ENCODE data around the gene SVOP.
"Not testable (repeated sequence)": the region's sequence is repeated elsewhere in the genome, so short reads cannot be mapped to it uniquely, and the experiment has no call there.

Gene SVOP

GRCh38 chr12:108881953-108882352 lies 138.9 kb downstream of the SVOP start:
- DNase-seq: no peak

- DNase-seq: no peak
These were observed 141.1 kb downstream of the SVOP start, which contains the start of gene DAO for GRCh38 chr12:108879615-108880254. Gene DAO, plus strand, starts transcription at chr12:108880092. Its CDS starts 4,915 bp downstream, at chr12:108885007.

- DNase-seq: no peak
These were observed 144.3 kb downstream of the SVOP start for GRCh38 chr12:108876550-108876949.

GRCh38 chr12:108875682-108876361 lies 145.0 kb downstream of the SVOP start:
- no peak for DNase-seq

- no peak for DNase-seq
These were observed 145.6 kb downstream of the SVOP start for GRCh38 chr12:108875280-108875679.

GRCh38 chr12:108868781-108869180 lies 152.1 kb downstream of the SVOP start:
- no peak for DNase-seq

GRCh38 chr12:108866083-108866482 lies 154.8 kb downstream of the SVOP start:
- DNase-seq: not testable (repeated sequence)

- DNase-seq: no peak
These were observed 155.7 kb downstream of the SVOP start for GRCh38 chr12:108865169-108865568.

- DNase-seq: no peak
These were observed 158.3 kb downstream of the SVOP start for GRCh38 chr12:108862588-108862959.

- no peak for DNase-seq
These were observed 158.8 kb downstream of the SVOP start for GRCh38 chr12:108861878-108862587.

- DNase-seq: no peak
These were observed 160.4 kb downstream of the SVOP start for GRCh38 chr12:108860443-108860842.

GRCh38 chr12:108859923-108860291 lies 161.0 kb downstream of the SVOP start:
- DNase-seq: no peak

GRCh38 chr12:108859141-108859922 lies 161.5 kb downstream of the SVOP start:
- not testable (repeated sequence) for DNase-seq

GRCh38 chr12:108858311-108859074 lies 162.4 kb downstream of the SVOP start:
- DNase-seq: no peak
